Measurements from ENCODE around the gene KCNK2.
A peak's percentile ranks its signal among the peaks of the same experiment; 100 is the strongest.

KCNK2 gene

GRCh38 chr1:215137985-215138384, 55.4 kb downstream of the KCNK2 start:
- TF ChIP-seq CTCF (IDR thresholded peaks at IDR 0.05) = no peak

- no peak for TF ChIP-seq CTCF (IDR thresholded peaks at IDR 0.05)
Measured at GRCh38 chr1:215140135-215140534, 57.6 kb downstream of the KCNK2 start.

GRCh38 chr1:215141460-215141859, 58.9 kb downstream of the KCNK2 start:
- TF ChIP-seq CTCF (IDR thresholded peaks at IDR 0.05) = no peak

- TF ChIP-seq CTCF (IDR thresholded peaks at IDR 0.05) = no peak
Measured at GRCh38 chr1:215143497-215143896, 61.0 kb downstream of the KCNK2 start.

GRCh38 chr1:215146240-215146975, 63.9 kb downstream of the KCNK2 start:
- TF ChIP-seq CTCF (IDR thresholded peaks at IDR 0.05) = peak; percentile 83

GRCh38 chr1:215147024-215147423, 64.5 kb downstream of the KCNK2 start:
- TF ChIP-seq CTCF (IDR thresholded peaks at IDR 0.05) = no peak

GRCh38 chr1:215151841-215152549, 69.5 kb downstream of the KCNK2 start:
- TF ChIP-seq CTCF (IDR thresholded peaks at IDR 0.05) = no peak

Measured in LNCAP (cell line).